ENCODE results near the gene MRNIP. TPM values are rescaled to one million over a fixed set of nuclear protein-coding genes. Genes with fewer than 3 reads are reported as not detected.

Gene MRNIP
- total RNA-seq, 1 donor from 2014 or later = 11.8 TPM

GRCh38 chr5:179825655-179826182 is 32.9 kb downstream of the MRNIP start:
- DNase-seq (ENCODE audit: low read depth) (no peak), FAIRE-seq (no peak)
- Histone ChIP-seq H3K27me3 (ENCODE audit: control insufficient read depth, insufficient read depth, low read length) (no peaks in the 10 kb centered on the region), H3K36me3 (ENCODE audit: control insufficient read depth, insufficient read depth, low read length) (peaks cover 57% of the 10 kb centered on the region), H3K4me3 (ENCODE audit: low read depth, low read length) (no peak overlapping the region)
- TF ChIP-seq CTCF (IDR thresholded peaks at IDR 0.05; ENCODE audit: insufficient read depth, low read length, severe bottlenecking) = no peak

- no peak overlapping the region for H3K4me3 ChIP-seq (ENCODE audit: low read depth, low read length)
- no peaks in the 10 kb centered on the region for H3K27me3 ChIP-seq (ENCODE audit: control insufficient read depth, insufficient read depth, low read length)
- FAIRE-seq (no peak), DNase-seq (ENCODE audit: low read depth) (no peak)
- H3K36me3 ChIP-seq (ENCODE audit: control insufficient read depth, insufficient read depth, low read length) = peaks cover 54% of the 10 kb centered on the region
- no peak for TF ChIP-seq CTCF (IDR thresholded peaks at IDR 0.05; ENCODE audit: insufficient read depth, low read length, severe bottlenecking)
Measured at GRCh38 chr5:179824745-179825112, 33.9 kb downstream of the MRNIP start.

DNA sequence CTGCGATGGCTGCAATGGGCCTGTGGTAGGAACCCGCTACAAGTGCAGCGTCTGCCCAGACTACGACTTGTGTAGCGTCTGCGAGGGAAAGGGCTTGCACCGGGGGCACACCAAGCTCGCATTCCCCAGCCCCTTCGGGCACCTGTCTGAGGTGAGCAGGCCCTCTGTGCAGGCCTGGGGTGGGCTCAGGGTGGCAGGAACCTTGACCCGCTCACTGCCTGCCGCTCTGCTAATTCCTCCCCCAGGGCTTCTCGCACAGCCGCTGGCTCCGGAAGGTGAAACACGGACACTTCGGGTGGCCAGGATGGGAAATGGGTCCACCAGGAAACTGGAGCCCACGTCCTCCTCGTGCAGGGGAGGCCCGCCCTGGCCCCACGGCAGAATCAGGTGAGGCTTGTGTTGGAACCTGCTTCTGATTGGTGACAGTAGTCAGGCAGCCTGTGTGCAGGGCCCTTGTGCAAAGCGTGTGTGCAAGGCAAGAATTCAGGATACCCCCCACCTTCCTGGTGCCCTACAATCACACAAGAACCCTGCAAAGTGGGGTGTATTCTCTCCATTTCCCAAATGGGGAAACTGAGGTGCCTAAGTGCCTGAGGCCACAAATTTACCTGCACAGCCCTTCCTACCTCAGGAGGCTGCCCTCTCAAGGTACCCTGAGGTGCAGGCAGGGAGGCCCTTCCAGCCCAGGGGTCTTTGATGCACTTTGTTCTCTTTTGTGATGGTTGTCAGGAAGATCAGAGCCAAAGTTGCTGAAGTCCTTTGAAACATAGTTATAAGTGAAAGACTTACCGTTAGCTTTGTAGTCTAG is 34.5 kb downstream of the MRNIP start:
- TF ChIP-seq CTCF (IDR thresholded peaks at IDR 0.05; ENCODE audit: insufficient read depth, low read length, severe bottlenecking) = no peak
- Histone ChIP-seq H3K27me3 (ENCODE audit: control insufficient read depth, insufficient read depth, low read length) (no peaks in the 10 kb centered on the region), H3K4me3 (ENCODE audit: low read depth, low read length) (no peak overlapping the region), H3K36me3 (ENCODE audit: control insufficient read depth, insufficient read depth, low read length) (peaks cover 52% of the 10 kb centered on the region)
- FAIRE-seq (no peak), DNase-seq (ENCODE audit: low read depth) (no peak)

- H3K27me3 ChIP-seq (ENCODE audit: control insufficient read depth, insufficient read depth, low read length) = no peaks in the 10 kb centered on the region
- peaks cover 41% of the 10 kb centered on the region for H3K36me3 ChIP-seq (ENCODE audit: control insufficient read depth, insufficient read depth, low read length)
- no peak for TF ChIP-seq CTCF (IDR thresholded peaks at IDR 0.05; ENCODE audit: insufficient read depth, low read length, severe bottlenecking)
- DNase-seq (ENCODE audit: low read depth) (no peak), FAIRE-seq (no peak)
- H3K4me3 ChIP-seq (ENCODE audit: low read depth, low read length) = peak overlapping the region; percentile 92
Measured at GRCh38 chr5:179822444-179822990, 36.1 kb downstream of the MRNIP start.

- Histone ChIP-seq H3K27me3 (ENCODE audit: control insufficient read depth, insufficient read depth, low read length) (no peaks in the 10 kb centered on the region), H3K4me3 (ENCODE audit: low read depth, low read length) (peak overlapping the region; percentile 92), H3K36me3 (ENCODE audit: control insufficient read depth, insufficient read depth, low read length) (peaks cover 40% of the 10 kb centered on the region)
- TF ChIP-seq CTCF (IDR thresholded peaks at IDR 0.05; ENCODE audit: insufficient read depth, low read length, severe bottlenecking) = no peak
- FAIRE-seq = no peak
- DNase-seq (ENCODE audit: low read depth) = no peak
Measured at GRCh38 chr5:179822059-179822432, 36.6 kb downstream of the MRNIP start.
